Natural killer cell (primary cell): ENCODE results near the gene WSB1. TPM values are rescaled to one million over a fixed set of nuclear protein-coding genes. Genes with fewer than 3 reads are reported as not detected.
"Not testable (repeated sequence)": the region's sequence is repeated elsewhere in the genome, so short reads cannot be mapped to it uniquely, and the experiment has no call there.

Experiments used
- ATAC-seq, 3 donors: fragments of 150-1000 bp in 2 of 3; fragments of 200-7000 bp in 1 of 3; cut with Tn5 transposase; 1 replicate in 1 of 3; 2 replicates in 2 of 3; pipeline ENCODE4 v1.10.0; 2021; ENCODE audit warnings: mild to moderate bottlenecking in 2 of 3, moderate library complexity in 2 of 3
- DNase-seq, 2 donors: peaks; one replicate each; pipeline versions ENCODE4 v3.0.0 to v3.0.0-alpha.2; 2013 to 2021; ENCODE audit warnings: mixed read lengths in 1 of 2
- H3K27ac ChIP-seq: one replicate; pipeline ENCODE4 v1.5.1; 2013; ENCODE audit warnings: mild to moderate bottlenecking, low read length
- H3K27me3 ChIP-seq: one replicate; pipeline ENCODE4 v1.6.1; 2013; ENCODE audit warnings: low read length; ENCODE audit not compliant: control insufficient read depth, insufficient read depth
- H3K36me3 ChIP-seq: one replicate; pipeline ENCODE4 v1.6.1; 2013; ENCODE audit warnings: low read length; ENCODE audit not compliant: control insufficient read depth, insufficient read depth
- H3K4me1 ChIP-seq: one replicate; pipeline ENCODE4 v1.6.1; 2013; ENCODE audit warnings: low read length; ENCODE audit not compliant: control insufficient read depth, insufficient read depth
- H3K4me3 ChIP-seq: one replicate; pipeline ENCODE4 v1.5.1; 2013; ENCODE audit warnings: low read length
- H3K9me3 ChIP-seq: one replicate; pipeline ENCODE4 v1.6.1; 2013; ENCODE audit warnings: low read length; ENCODE audit not compliant: control insufficient read depth, insufficient read depth
- H3K27ac Mint-ChIP-seq, 2 donors: one replicate each; pipeline ENCODE4 v1.8.0; 2022; ENCODE audit warnings: mild to moderate bottlenecking in 2 of 2, mixed read lengths in 2 of 2, moderate library complexity in 1 of 2
- H3K27me3 Mint-ChIP-seq, 2 donors: one replicate each; pipeline ENCODE4 v1.8.0; 2022; ENCODE audit warnings: low read depth in 2 of 2, mixed read lengths in 2 of 2
- H3K36me3 Mint-ChIP-seq: one replicate; pipeline ENCODE4 v1.8.0; 2022; ENCODE audit warnings: mixed read lengths
- H3K4me1 Mint-ChIP-seq, 2 donors: one replicate each; pipeline ENCODE4 v1.8.0; 2022; ENCODE audit warnings: mixed read lengths in 2 of 2
- H3K4me3 Mint-ChIP-seq: one replicate; pipeline ENCODE4 v1.8.0; 2022; ENCODE audit warnings: mild to moderate bottlenecking, moderate library complexity, mixed read lengths
- H3K9me3 Mint-ChIP-seq, 2 donors: one replicate each; pipeline ENCODE4 v1.8.0; 2022; ENCODE audit warnings: mixed read lengths in 2 of 2
- CTCF ChIP-seq: fragments of 200-600 bp; IDR thresholded peaks from one replicate; pipeline ENCODE4 v1.8.0; 2022; ENCODE audit warnings: antibody characterized with exemption
- WGBS: methylation state at CpG from one replicate; pipeline ENCODE4 v1.1.7; 2013; ENCODE audit warnings: missing lambda C conversion rate; ENCODE audit not compliant: insufficient coverage; 5-methylcytosine and 5-hydroxymethylcytosine counted together
- intact Hi-C: fragments of 100-400 bp; cut with micrococcal nuclease; formaldehyde crosslinking; loops from one replicate; pipeline ENCODE4 v1.14.2; 2022
- total RNA-seq, 4 donors: library from RNA; stranded (reverse); fragments of 120-200 nt in 1 of 4; gene quantifications; one replicate each; pipeline versions ENCODE4 v1.2.3 to v1.2.4, GENCODE V29; 2013 to 2022

Gene WSB1
- total RNA-seq, 3 donors from 2014 or later (not counting 1 experiment from before 2014, with no cell fraction given) = 124 to 205 (median 187) TPM

- Mint-ChIP-seq H3K27ac (no peak overlapping the region), H3K36me3 (no peaks in the 10 kb centered on the region), H3K27me3 (no peaks in the 10 kb centered on the region), H3K4me1 (peaks cover 6% of the 10 kb centered on the region in 2 donors), H3K9me3 (no peaks in the 10 kb centered on the region), H3K4me3 (no peak overlapping the region)
- Histone ChIP-seq H3K27ac (no peak overlapping the region), H3K4me1 (no peaks in the 10 kb centered on the region), H3K27me3 (no peaks in the 10 kb centered on the region), H3K4me3 (no peak overlapping the region), H3K9me3 (no peaks in the 10 kb centered on the region), H3K36me3 (no peaks in the 10 kb centered on the region)
- no peak for TF ChIP-seq CTCF
- DNase-seq (no peak), ATAC-seq (no peak)
- intact Hi-C loops = no loop called here
- 89% methylated on average over 2 of the region's 2 CpGs for WGBS
Observed at GRCh38 chr17:27326051-27326450, 32.1 kb downstream of the WSB1 start.

- intact Hi-C loops = no loop called here
- H3K27ac Mint-ChIP-seq = no peak overlapping the region
- no peak overlapping the region for H3K4me3 Mint-ChIP-seq
- TF ChIP-seq CTCF = no peak
- Histone ChIP-seq H3K27ac (no peak overlapping the region), H3K36me3 (no peaks in the 10 kb centered on the region), H3K4me1 (peaks cover 1% of the 10 kb centered on the region), H3K9me3 (no peaks in the 10 kb centered on the region), H3K4me3 (no peak overlapping the region), H3K27me3 (no peaks in the 10 kb centered on the region)
- no peaks in the 10 kb centered on the region for H3K9me3 Mint-ChIP-seq
- H3K4me1 Mint-ChIP-seq = peaks cover 6 to 10% of the 10 kb centered on the region in 2 donors
- ATAC-seq = no peak
- WGBS = 100% methylated on average over 1 of the region's 1 CpG
- no peaks in the 10 kb centered on the region for H3K27me3 Mint-ChIP-seq
- no peak for DNase-seq
- H3K36me3 Mint-ChIP-seq = no peaks in the 10 kb centered on the region
Observed at GRCh38 chr17:27326585-27326984, 32.7 kb downstream of the WSB1 start.

- no peak overlapping the region for H3K27ac Mint-ChIP-seq
- H3K27me3 ChIP-seq = no peaks in the 10 kb centered on the region
- DNase-seq (no peak), ATAC-seq (no peak)
- H3K36me3 ChIP-seq = no peaks in the 10 kb centered on the region
- H3K4me3 Mint-ChIP-seq = no peak overlapping the region
- H3K9me3 Mint-ChIP-seq = no peaks in the 10 kb centered on the region
- no peaks in the 10 kb centered on the region for H3K36me3 Mint-ChIP-seq
- no peak overlapping the region for H3K27ac ChIP-seq
- H3K9me3 ChIP-seq = no peaks in the 10 kb centered on the region
- intact Hi-C loops = no loop called here
- 89% methylated on average over 6 of the region's 7 CpGs for WGBS
- no peak for TF ChIP-seq CTCF
- H3K4me1 Mint-ChIP-seq = peaks cover 12 to 18% of the 10 kb centered on the region in 2 donors
- H3K27me3 Mint-ChIP-seq = no peaks in the 10 kb centered on the region
- H3K4me1 ChIP-seq = peaks cover 9% of the 10 kb centered on the region
- H3K4me3 ChIP-seq = no peak overlapping the region
Observed at GRCh38 chr17:27327397-27327796, 33.5 kb downstream of the WSB1 start.

- no peak for DNase-seq
- H3K4me3 ChIP-seq = no peak overlapping the region
- no peak for TF ChIP-seq CTCF
- WGBS = 97% methylated on average over 4 of the region's 4 CpGs
- H3K4me1 Mint-ChIP-seq = peaks cover 17 to 22% of the 10 kb centered on the region in 2 donors
- H3K27me3 ChIP-seq = no peaks in the 10 kb centered on the region
- no peaks in the 10 kb centered on the region for H3K36me3 Mint-ChIP-seq
- H3K4me3 Mint-ChIP-seq = no peak overlapping the region
- intact Hi-C loops = no loop called here
- no peaks in the 10 kb centered on the region for H3K9me3 Mint-ChIP-seq
- no peaks in the 10 kb centered on the region for H3K9me3 ChIP-seq
- no peak for ATAC-seq
- H3K36me3 ChIP-seq = no peaks in the 10 kb centered on the region
- no peak overlapping the region for H3K27ac Mint-ChIP-seq
- H3K27ac ChIP-seq = no peak overlapping the region
- H3K4me1 ChIP-seq = peaks cover 13% of the 10 kb centered on the region
- no peaks in the 10 kb centered on the region for H3K27me3 Mint-ChIP-seq
Observed at GRCh38 chr17:27327871-27328270, 34.0 kb downstream of the WSB1 start.

- H3K4me3 ChIP-seq, H3K27ac Mint-ChIP-seq, ATAC-seq, H3K36me3 ChIP-seq, H3K4me3 Mint-ChIP-seq, H3K27me3 ChIP-seq, H3K27ac ChIP-seq, H3K27me3 Mint-ChIP-seq, H3K9me3 ChIP-seq, intact Hi-C loops, H3K36me3 Mint-ChIP-seq, H3K9me3 Mint-ChIP-seq, DNase-seq: not testable (repeated sequence)
- WGBS = 95% methylated on average over 9 of the region's 9 CpGs
- peaks cover 18 to 24% of the 10 kb centered on the region in 2 donors for H3K4me1 Mint-ChIP-seq
- H3K4me1 ChIP-seq = peaks cover 21% of the 10 kb centered on the region
Observed at GRCh38 chr17:27328686-27329085, 34.8 kb downstream of the WSB1 start.
